ENCODE results near the gene CRB2.

Gene CRB2
- long read RNA-seq, donor 1, result 0 reads
- long read RNA-seq, donor 2, result 0 reads
- long read RNA-seq, donor 3, result 0 reads
- long read RNA-seq, donor 4, partial matches to known transcripts, result 6 of 6 reads
- long read RNA-seq, donor 4, other reads (novel, unspliced or antisense), result 0 of 6 reads
- long read RNA-seq, donor 5, full-length matches to known transcripts, result 1 of 1 reads
- long read RNA-seq, donor 5, partial matches to known transcripts, result 0 of 1 reads
- long read RNA-seq, donor 5, other reads (novel, unspliced or antisense), result 0 of 1 reads
- long read RNA-seq, donor 6, full-length matches to known transcripts, result 1 of 1 reads
- long read RNA-seq, donor 6, partial matches to known transcripts, result 0 of 1 reads
- long read RNA-seq, donor 6, other reads (novel, unspliced or antisense), result 0 of 1 reads
- long read RNA-seq, donor 7, result 0 reads
- long read RNA-seq, donor 8, result 0 reads

GRCh38 chr9:123355761-123356431 is at the start of gene CRB2:
Gene CRB2, plus strand, starts transcription at chr9:123356197. Its CDS starts 64 bp downstream, at chr9:123356261.
- peak; percentile 68 for DNase-seq

DNA sequence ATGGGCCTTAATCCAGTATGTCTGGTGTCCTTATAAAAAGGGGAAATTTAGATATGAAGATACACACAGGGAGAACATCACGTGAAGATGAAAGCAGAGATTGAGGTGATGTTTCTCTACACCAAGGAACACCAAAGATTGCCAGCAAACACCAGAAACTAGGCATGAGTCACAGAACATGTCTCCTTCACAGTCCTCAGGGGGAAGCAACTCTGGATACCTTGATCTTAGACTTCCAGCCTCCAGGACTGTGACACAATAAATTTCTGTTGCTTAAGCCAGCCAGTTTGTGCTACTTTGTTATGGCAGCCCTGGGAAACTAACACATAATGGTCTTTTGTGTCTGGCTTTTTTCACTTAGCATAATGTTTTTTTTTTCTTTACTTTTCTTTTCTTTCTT is 46.4 kb upstream of the CRB2 start:
- no peak for DNase-seq

DNA sequence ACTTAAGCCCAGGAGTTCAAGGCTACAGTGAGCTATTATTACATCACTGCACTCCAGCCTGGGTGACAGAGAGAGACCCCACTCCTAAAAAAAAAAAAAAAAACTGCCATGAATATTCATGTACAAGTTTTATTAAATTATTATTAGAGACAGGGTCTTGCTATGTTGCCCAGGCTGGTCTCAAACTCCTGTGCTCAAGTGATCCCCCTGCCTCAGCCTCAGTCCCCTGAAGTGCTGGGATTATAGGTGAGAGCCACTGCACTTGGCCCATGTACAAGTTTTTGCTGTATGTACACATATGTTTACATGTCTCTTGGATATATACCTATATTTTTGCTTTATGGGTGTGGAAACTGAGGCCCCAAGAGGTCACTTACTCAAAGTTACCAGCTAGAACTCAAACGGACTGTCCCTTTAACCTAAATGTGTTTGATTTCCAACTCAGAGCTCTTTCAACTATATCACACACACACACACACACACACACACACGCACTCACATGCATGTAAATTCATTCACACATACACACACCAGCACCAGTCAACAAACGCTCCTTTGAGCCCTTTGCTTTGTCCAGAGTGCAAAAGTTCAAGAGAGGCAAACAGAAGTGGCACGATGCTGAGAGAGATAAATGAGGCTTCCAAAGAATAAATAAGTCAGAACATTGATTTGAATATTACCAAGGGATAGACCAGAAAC is 45.3 kb upstream of the CRB2 start:
- no peak for DNase-seq

DNA sequence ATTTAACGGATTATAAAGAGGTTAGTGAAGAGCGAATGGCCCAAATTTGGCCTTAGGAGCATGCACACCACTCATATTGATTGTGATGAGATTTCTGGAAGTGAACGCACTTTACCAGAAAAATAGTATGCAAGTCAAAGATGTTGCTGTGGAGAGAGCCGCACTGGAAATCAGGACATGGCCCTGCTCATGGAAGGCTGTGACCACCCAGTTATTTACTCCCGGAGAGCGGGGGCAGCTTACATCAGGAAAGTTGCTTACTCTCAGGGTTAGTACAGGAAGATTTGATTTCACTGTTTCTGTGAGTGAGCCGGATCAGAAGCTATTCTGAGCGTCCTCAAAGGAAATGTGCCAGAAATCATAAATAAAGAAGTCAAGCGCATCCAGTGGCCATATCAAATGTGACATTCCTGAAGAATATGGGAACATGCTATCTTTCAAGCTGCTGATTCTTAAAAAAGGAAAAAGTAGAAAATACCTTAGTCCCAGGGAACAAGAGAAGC is 44.7 kb upstream of the CRB2 start:
- no peak for DNase-seq

- DNase-seq, result no peak
Observed at GRCh38 chr9:123312306-123312877, 43.6 kb upstream of the CRB2 start.

DNA sequence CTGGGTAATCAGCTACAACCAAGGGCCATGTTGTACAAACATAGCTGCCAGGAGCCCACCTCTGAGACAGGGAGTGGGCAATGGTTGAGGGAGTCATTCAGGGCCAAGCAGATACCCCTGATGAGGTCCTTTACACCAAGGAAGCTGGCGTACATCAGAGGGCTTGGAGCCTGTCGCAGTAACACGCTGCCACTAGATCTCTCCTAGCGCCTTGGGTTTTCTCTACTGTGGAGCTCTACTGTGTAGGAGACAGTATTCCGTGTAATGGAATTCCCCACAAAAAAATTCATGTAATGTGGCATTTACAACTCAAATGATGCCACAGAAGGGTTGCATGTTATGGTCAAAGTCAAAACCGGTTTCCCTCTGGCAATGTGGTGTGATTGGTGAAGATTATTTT is 41.4 kb upstream of the CRB2 start:
- no peak for DNase-seq

DNA sequence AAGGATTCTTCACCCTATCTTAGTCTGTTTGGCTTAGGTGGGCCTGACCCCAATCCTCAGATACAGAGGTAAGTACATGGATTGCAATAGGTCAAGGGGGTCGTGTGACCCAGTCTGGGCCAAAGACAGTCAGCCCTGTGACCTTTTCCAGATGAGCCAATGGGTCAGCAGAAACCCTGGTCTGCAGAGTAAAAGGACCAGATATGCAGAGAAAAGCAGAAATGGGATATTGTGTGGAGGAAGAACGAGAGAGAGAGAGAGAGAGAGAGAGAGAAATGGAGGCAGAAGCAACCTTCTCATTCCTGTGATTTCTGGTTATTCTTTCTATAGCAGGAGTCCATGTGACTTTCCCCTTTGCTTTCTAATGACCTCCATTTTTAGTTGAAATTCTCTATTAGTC is 40.4 kb upstream of the CRB2 start:
- DNase-seq, result no peak

- DNase-seq, result no peak
Observed at GRCh38 chr9:123316053-123316718, 39.8 kb upstream of the CRB2 start.

- DNase-seq, result no peak
Observed at GRCh38 chr9:123318202-123318601, 37.8 kb upstream of the CRB2 start.

- DNase-seq, result no peak
Observed at GRCh38 chr9:123318961-123319421, 37.0 kb upstream of the CRB2 start.

- no peak for DNase-seq
Observed at GRCh38 chr9:123319541-123320339, 36.3 kb upstream of the CRB2 start.

DNA sequence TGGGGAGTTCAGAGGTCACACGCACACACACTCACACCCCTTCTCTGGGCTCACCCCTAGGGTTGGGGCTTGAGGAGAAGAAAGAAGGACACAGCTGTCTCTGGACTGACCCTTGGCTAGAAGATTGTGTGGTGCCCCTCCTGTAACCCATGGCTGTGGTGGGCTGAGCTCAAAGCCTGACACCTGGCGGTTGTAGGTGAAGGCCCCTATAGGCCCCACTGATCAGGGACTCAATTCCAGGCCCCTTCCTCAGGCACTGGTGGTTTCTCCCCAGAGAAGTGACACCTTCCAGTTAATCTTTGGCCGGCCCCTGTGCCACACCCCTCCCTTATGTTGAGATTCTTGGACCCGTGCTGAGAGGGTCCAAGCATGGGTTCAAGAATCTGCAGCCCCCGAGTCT is 35.2 kb upstream of the CRB2 start:
- DNase-seq, result no peak

- no peak for DNase-seq
Observed at GRCh38 chr9:123321616-123322272, 34.3 kb upstream of the CRB2 start.

GRCh38 chr9:123322273-123323195 is 33.5 kb upstream of the CRB2 start:
- DNase-seq, result no peak

GRCh38 chr9:123323196-123324013 is 32.6 kb upstream of the CRB2 start:
- DNase-seq, result no peak

GRCh38 chr9:123324767-123325183 is 31.2 kb upstream of the CRB2 start:
- DNase-seq, result no peak

- DNase-seq, result no peak
Observed at GRCh38 chr9:123326187-123326586, 29.8 kb upstream of the CRB2 start.

DNA sequence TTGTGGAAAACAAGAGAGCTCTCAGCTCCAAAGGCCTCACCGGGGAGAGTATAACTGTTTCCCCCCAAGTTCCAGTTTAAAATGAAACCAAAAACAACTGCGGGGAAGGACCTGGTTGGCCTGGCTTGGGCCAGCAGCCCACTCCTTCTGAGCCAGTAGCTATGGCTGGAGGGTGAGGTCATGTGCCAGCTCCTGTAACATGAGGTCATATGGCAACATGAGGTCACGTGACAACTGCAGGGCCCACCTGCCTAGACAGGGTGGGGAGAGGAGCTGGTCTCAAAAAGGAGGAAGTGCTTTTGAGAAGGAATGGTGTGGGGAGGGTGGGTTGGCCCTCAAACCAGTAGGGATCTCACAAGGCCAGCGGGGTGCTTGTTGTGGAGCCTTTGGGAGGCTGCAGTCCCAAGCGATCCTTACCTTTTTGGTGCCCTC is 29.3 kb upstream of the CRB2 start:
- peak; percentile 45 for DNase-seq
